Measurements from ENCODE around the gene RFLNA.

RFLNA gene

GRCh38 chr12:124276337-124276736 is 18.6 kb upstream of the RFLNA start:
- no peak for DNase-seq
- TF ChIP-seq POLR2A (IDR thresholded peaks at IDR 0.05; ENCODE audit: low read length), result no peak
- TF ChIP-seq GATA1 (IDR thresholded peaks at IDR 0.05; ENCODE audit: low read depth, low read length), result no peak

GRCh38 chr12:124277394-124278241 is 17.3 kb upstream of the RFLNA start:
- TF ChIP-seq GATA1 (IDR thresholded peaks at IDR 0.05; ENCODE audit: low read depth, low read length), result no peak
- TF ChIP-seq POLR2A (IDR thresholded peaks at IDR 0.05; ENCODE audit: low read length), result no peak
- peak in 1 of 2 experiments; percentile 8 for DNase-seq

- DNase-seq, result no peak
These were observed 16.3 kb upstream of the RFLNA start for GRCh38 chr12:124278389-124279101.

GRCh38 chr12:124279315-124279714 is 15.6 kb upstream of the RFLNA start:
- DNase-seq, result no peak
- TF ChIP-seq GATA1 (IDR thresholded peaks at IDR 0.05; ENCODE audit: low read depth, low read length) (no peak), POLR2A (IDR thresholded peaks at IDR 0.05; ENCODE audit: low read length) (no peak)

More at GRCh38 chr12:124278389-124279101, 16.3 kb upstream of the RFLNA start:
- no peak for TF ChIP-seq POLR2A (IDR thresholded peaks at IDR 0.05; ENCODE audit: low read length)

DNA sequence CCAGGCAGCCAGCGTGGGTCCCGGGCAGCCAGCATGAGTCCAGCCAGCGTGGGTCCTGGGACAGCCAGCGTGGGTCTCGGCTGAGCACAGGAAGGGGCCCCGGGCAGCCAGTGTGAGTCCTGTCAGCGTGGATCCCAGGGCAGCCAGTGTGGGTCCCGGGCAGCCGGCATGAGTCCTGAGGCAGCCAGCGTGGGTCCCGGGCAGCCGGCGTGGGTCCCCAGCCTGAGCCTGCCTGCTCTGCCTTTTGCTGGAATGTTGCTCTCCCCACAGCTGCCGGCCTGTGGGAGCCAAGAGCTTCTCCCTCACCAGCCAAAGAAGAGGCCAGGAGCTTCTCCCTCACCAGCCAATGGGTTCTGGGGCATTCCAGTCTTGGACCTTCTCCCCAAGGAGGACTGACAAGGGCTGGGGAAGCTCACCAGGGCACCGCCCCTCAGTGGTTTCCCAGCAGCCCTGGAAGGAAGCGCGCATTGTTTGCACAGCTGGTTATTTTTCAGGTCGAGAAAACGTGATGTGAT is 15.0 kb upstream of the RFLNA start:
- DNase-seq, result no peak
- TF ChIP-seq POLR2A (IDR thresholded peaks at IDR 0.05; ENCODE audit: low read length) (no peak), GATA1 (IDR thresholded peaks at IDR 0.05; ENCODE audit: low read depth, low read length) (no peak)

DNA sequence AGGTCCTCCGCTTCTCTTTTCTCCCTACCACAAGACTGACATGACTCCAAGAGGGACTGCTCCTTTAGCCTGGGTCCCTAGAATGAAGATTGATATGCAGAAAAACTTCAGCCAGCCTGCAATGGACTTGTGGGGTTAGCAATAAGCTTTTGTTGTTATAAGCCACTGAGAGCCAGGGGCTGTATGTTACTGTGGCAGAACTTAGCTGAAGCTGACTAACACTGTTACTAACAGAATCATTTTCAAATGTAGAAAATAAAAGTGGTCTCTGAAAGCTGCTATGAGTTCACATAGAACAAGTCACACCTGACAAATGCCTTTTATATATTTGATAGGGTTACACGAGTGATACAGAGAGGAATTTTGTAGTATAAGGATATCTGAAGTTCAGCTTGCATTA is 13.6 kb upstream of the RFLNA start:
- TF ChIP-seq GATA1 (IDR thresholded peaks at IDR 0.05; ENCODE audit: low read depth, low read length) (no peak), POLR2A (IDR thresholded peaks at IDR 0.05; ENCODE audit: low read length) (no peak)
- DNase-seq, result no peak

DNA sequence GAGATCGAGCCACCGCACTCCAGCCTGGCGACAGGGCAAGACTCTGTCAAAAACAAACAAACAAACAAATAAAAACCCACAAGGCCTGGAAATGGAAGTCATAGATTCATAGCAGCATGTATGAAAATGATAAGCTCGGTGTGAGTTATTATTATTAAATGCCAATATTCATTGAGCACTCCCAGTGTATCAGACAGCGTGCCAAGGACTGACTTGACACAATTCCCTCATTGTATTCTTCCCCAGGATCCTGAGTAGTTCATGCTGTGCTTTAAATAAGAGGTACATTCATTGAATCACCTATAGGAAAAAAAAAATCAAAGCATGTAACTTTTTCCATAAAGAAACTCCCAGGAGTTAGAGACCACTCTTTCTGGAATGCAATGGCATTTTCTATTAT is 12.6 kb upstream of the RFLNA start:
- no peak for DNase-seq

DNA sequence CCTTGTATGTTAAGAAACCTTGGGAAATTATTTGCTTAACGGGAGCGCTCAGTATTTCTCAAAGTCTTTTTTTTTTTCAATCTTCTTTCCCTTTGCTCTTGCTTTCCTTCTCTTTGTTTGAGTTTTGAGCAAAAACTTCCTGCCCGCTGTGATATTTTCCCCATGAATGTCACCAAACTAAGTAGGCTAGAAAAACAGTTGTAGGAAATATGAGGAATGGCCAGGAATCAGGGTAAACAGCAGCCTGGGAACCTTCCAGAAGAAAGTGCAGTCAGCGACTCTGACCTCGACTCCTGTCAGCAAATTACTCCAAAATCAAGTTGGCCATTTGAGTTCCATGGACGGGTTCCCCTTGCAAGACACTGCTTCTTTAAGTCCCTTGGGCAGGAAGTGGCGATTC is 11.6 kb upstream of the RFLNA start:
- TF ChIP-seq POLR2A (IDR thresholded peaks at IDR 0.05; ENCODE audit: low read length) (no peak), GATA1 (IDR thresholded peaks at IDR 0.05; ENCODE audit: low read depth, low read length) (no peak)
- no peak for DNase-seq

More for the DNA sequence above, 12.6 kb upstream of the RFLNA start:
- no peak for TF ChIP-seq GATA1 (IDR thresholded peaks at IDR 0.05; ENCODE audit: low read depth, low read length)
- TF ChIP-seq POLR2A (IDR thresholded peaks at IDR 0.05; ENCODE audit: low read length), result no peak

DNA sequence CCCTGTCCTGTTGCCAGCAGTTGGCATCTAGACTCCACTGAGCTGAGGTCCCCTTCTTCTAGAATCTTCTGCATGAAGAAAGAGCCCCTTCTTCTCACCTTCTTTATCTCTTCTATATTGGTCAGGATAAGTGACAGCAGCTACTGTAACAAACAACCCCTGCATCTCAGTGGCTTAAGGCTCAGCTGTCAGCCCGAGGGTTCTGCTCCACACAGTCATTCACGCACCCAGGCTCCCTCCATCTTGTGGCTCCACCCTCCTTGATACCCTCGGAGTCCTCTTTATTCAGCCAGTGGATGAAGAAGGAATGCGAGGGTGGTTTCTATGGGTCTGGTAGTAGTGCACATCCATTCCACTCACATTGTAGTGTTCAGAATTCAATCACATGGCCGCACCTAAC is 10.5 kb upstream of the RFLNA start:
- no peak for TF ChIP-seq GATA1 (IDR thresholded peaks at IDR 0.05; ENCODE audit: low read depth, low read length)
- no peak for TF ChIP-seq POLR2A (IDR thresholded peaks at IDR 0.05; ENCODE audit: low read length)
- DNase-seq, result no peak

- no peak for DNase-seq
- no peak for TF ChIP-seq GATA1 (IDR thresholded peaks at IDR 0.05; ENCODE audit: low read depth, low read length)
- TF ChIP-seq POLR2A (IDR thresholded peaks at IDR 0.05; ENCODE audit: low read length), result no peak
These were observed 8.5 kb upstream of the RFLNA start for GRCh38 chr12:124286414-124286813.

- TF ChIP-seq GATA1 (IDR thresholded peaks at IDR 0.05; ENCODE audit: low read depth, low read length) (no peak), POLR2A (IDR thresholded peaks at IDR 0.05; ENCODE audit: low read length) (no peak)
- no peak for DNase-seq
These were observed 7.9 kb upstream of the RFLNA start for GRCh38 chr12:124286971-124287370.

- no peak for DNase-seq
- TF ChIP-seq GATA1 (IDR thresholded peaks at IDR 0.05; ENCODE audit: low read depth, low read length), result no peak
- TF ChIP-seq POLR2A (IDR thresholded peaks at IDR 0.05; ENCODE audit: low read length), result no peak
These were observed 5.0 kb upstream of the RFLNA start for GRCh38 chr12:124289634-124290600.

DNA sequence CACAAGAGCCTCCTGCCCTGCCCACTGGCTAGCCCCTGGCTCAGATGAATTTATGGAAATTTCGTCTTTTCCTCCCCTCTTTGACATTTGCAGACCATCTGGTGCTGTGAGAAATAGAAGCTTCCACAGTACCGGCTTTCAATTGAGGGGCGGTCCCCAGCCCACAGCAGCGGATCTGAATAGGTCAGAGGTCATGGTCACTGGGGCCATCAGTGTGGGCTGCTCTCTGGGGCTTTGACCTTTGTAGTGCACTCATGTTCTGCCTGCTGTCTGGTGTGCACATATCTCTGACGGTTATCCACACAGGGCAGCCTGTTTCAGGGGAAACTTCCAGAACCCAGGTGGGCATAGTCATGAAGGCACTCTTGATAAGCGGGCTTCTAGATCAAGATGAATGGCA is 2.5 kb upstream of the RFLNA start:
- no peak for TF ChIP-seq GATA1 (IDR thresholded peaks at IDR 0.05; ENCODE audit: low read depth, low read length)
- TF ChIP-seq POLR2A (IDR thresholded peaks at IDR 0.05; ENCODE audit: low read length), result no peak
- no peak for DNase-seq

Measured in erythroblast (primary cell).